ENCODE measurements around the gene GALNT6.

Gene GALNT6

GRCh38 chr12:51390457-51390856 is 749 bp downstream of the GALNT6 start:
- Histone ChIP-seq H3K4me2 (ENCODE audit: low read depth, low read length, poor library complexity, severe bottlenecking) (peak overlapping the region; percentile 87), H3K36me3 (ENCODE audit: insufficient read depth, low read length) (no peaks in the 10 kb centered on the region), H3K9me3 (ENCODE audit: insufficient read depth, low read depth, low read length) (no peaks in the 10 kb centered on the region), H2AFZ (ENCODE audit: low read length) (no peak overlapping the region), H3K9me2 (replicated peaks; ENCODE audit: low read depth, low read length) (no peaks in the 10 kb centered on the region), H3K79me2 (ENCODE audit: insufficient read depth, low read length) (peaks cover 50% of the 10 kb centered on the region), H3F3A (ENCODE audit: low read depth) (0 out of 2 replicates have a peak, but pooled peaks cover 6% of the 10 kb centered on the region), H3K4me3 (ENCODE audit: low read length, poor library complexity, severe bottlenecking) (peak overlapping the region; percentile 80), H3K9ac (ENCODE audit: low read depth, low read length, poor library complexity, severe bottlenecking) (peak overlapping the region; percentile 77), H3K4me1 (ENCODE audit: insufficient read depth, low read length, poor library complexity, severe bottlenecking) (peaks cover 82% of the 10 kb centered on the region), H3K27me3 (ENCODE audit: insufficient read depth, low read length, poor library complexity, severe bottlenecking) (no peaks in the 10 kb centered on the region), H4K20me1 (ENCODE audit: insufficient read depth, low read length, poor library complexity, severe bottlenecking) (no peaks in the 10 kb centered on the region)
- no peak for TF ChIP-seq CTCF (conservative IDR thresholded peaks at IDR 0.05; ENCODE audit: low read length)
- TF ChIP-seq EZH2phosphoT487 (IDR thresholded peaks at IDR 0.05; ENCODE audit: borderline replicate concordance): no peak

GRCh38 chr12:51389302-51389999 is 1.8 kb downstream of the GALNT6 start:
- Histone ChIP-seq H3K9ac (ENCODE audit: low read depth, low read length, poor library complexity, severe bottlenecking) (peak overlapping the region; percentile 36), H3F3A (ENCODE audit: low read depth) (0 out of 2 replicates have a peak, but pooled peaks cover 3% of the 10 kb centered on the region), H3K9me3 (ENCODE audit: insufficient read depth, low read depth, low read length) (no peaks in the 10 kb centered on the region), H3K9me2 (replicated peaks; ENCODE audit: low read depth, low read length) (no peaks in the 10 kb centered on the region), H3K4me3 (ENCODE audit: low read length, poor library complexity, severe bottlenecking) (peak overlapping the region; percentile 21), H2AFZ (ENCODE audit: low read length) (no peak overlapping the region), H3K27me3 (ENCODE audit: insufficient read depth, low read length, poor library complexity, severe bottlenecking) (no peaks in the 10 kb centered on the region), H3K4me1 (ENCODE audit: insufficient read depth, low read length, poor library complexity, severe bottlenecking) (peaks cover 80% of the 10 kb centered on the region), H3K79me2 (ENCODE audit: insufficient read depth, low read length) (peaks cover 50% of the 10 kb centered on the region), H4K20me1 (ENCODE audit: insufficient read depth, low read length, poor library complexity, severe bottlenecking) (no peaks in the 10 kb centered on the region), H3K36me3 (ENCODE audit: insufficient read depth, low read length) (no peaks in the 10 kb centered on the region), H3K4me2 (ENCODE audit: low read depth, low read length, poor library complexity, severe bottlenecking) (peak overlapping the region; percentile 87)
- TF ChIP-seq CTCF (conservative IDR thresholded peaks at IDR 0.05; ENCODE audit: low read length): no peak
- no peak for TF ChIP-seq EZH2phosphoT487 (IDR thresholded peaks at IDR 0.05; ENCODE audit: borderline replicate concordance)

GRCh38 chr12:51388846-51389245 is 2.4 kb downstream of the GALNT6 start:
- peak overlapping the region; percentile 65 for H3K4me3 ChIP-seq (ENCODE audit: low read length, poor library complexity, severe bottlenecking)
- H4K20me1 ChIP-seq (ENCODE audit: insufficient read depth, low read length, poor library complexity, severe bottlenecking): no peaks in the 10 kb centered on the region
- peaks cover 50% of the 10 kb centered on the region for H3K79me2 ChIP-seq (ENCODE audit: insufficient read depth, low read length)
- no peaks in the 10 kb centered on the region for H3K9me2 ChIP-seq (replicated peaks; ENCODE audit: low read depth, low read length)
- peak overlapping the region; percentile 44 for H3K9ac ChIP-seq (ENCODE audit: low read depth, low read length, poor library complexity, severe bottlenecking)
- no peaks in the 10 kb centered on the region for H3K9me3 ChIP-seq (ENCODE audit: insufficient read depth, low read depth, low read length)
- H3K4me1 ChIP-seq (ENCODE audit: insufficient read depth, low read length, poor library complexity, severe bottlenecking): peaks cover 80% of the 10 kb centered on the region
- no peaks in the 10 kb centered on the region for H3K36me3 ChIP-seq (ENCODE audit: insufficient read depth, low read length)
- no peaks in the 10 kb centered on the region for H3K27me3 ChIP-seq (ENCODE audit: insufficient read depth, low read length, poor library complexity, severe bottlenecking)
- H3F3A ChIP-seq (ENCODE audit: low read depth): peaks cover 3% of the 10 kb centered on the region; the same call in 1 of the 2 replicates
- peak overlapping the region; percentile 87 for H3K4me2 ChIP-seq (ENCODE audit: low read depth, low read length, poor library complexity, severe bottlenecking)
- H2AFZ ChIP-seq (ENCODE audit: low read length): no peak overlapping the region
- TF ChIP-seq CTCF (conservative IDR thresholded peaks at IDR 0.05; ENCODE audit: low read length) (no peak), EZH2phosphoT487 (IDR thresholded peaks at IDR 0.05; ENCODE audit: borderline replicate concordance) (no peak)

Measured in Loucy (cell line).